SIG-M5 treated with dmso at 0.1 percent for 504 hours (cell line): ENCODE measurements around the gene TMEM185A.
"Not testable (repeated sequence)": the region's sequence is repeated elsewhere in the genome, so short reads cannot be mapped to it uniquely, and the experiment has no call there.

ENCODE experiments used
- DNase-seq: peaks from one replicate; lab custom pipeline; 2025; ENCODE audit not compliant: unreplicated experiment; lab: John Stamatoyannopoulos, UW

The TMEM185A gene

GRCh38 chrX:149628280-149628679, 3.3 kb downstream of the TMEM185A start:
- DNase-seq = no peak

GRCh38 chrX:149626829-149627228, 4.8 kb downstream of the TMEM185A start:
- DNase-seq = not testable (repeated sequence)

GRCh38 chrX:149619662-149620061, 11.9 kb downstream of the TMEM185A start:
- DNase-seq = not testable (repeated sequence)

- DNase-seq = no peak
These were observed 12.7 kb downstream of the TMEM185A start for GRCh38 chrX:149618871-149619270.

GRCh38 chrX:149611623-149612175, 19.9 kb downstream of the TMEM185A start:
- no peak for DNase-seq

- no peak for DNase-seq
These were observed 21.1 kb downstream of the TMEM185A start for GRCh38 chrX:149610511-149610910.

GRCh38 chrX:149607699-149608098, 23.9 kb downstream of the TMEM185A start:
- DNase-seq = no peak

GRCh38 chrX:149605248-149605885, 26.2 kb downstream of the TMEM185A start:
- not testable (repeated sequence) for DNase-seq

- DNase-seq = not testable (repeated sequence)
These were observed 33.0 kb downstream of the TMEM185A start for GRCh38 chrX:149598603-149599002.

- DNase-seq = not testable (repeated sequence)
These were observed 35.6 kb downstream of the TMEM185A start for GRCh38 chrX:149595943-149596342.

GRCh38 chrX:149595214-149595613, 36.4 kb downstream of the TMEM185A start, which contains the start of gene HSFX2:
Gene HSFX2 (minus strand): TSS chrX:149595314. CDS start chrX:149594700, 614 bp downstream.
- not testable (repeated sequence) for DNase-seq

GRCh38 chrX:149590993-149591392, 40.6 kb downstream of the TMEM185A start:
- DNase-seq = not testable (repeated sequence)

- not testable (repeated sequence) for DNase-seq
These were observed 44.2 kb downstream of the TMEM185A start, which contains the start of gene MAGEA9B for GRCh38 chrX:149587359-149587758. Gene MAGEA9B (minus strand): TSS chrX:149587459. CDS start chrX:149583179, 4,280 bp downstream.

- not testable (repeated sequence) for DNase-seq
These were observed 46.0 kb downstream of the TMEM185A start for GRCh38 chrX:149585631-149586030.

GRCh38 chrX:149573456-149573855, 58.1 kb downstream of the TMEM185A start:
- DNase-seq = not testable (repeated sequence)

GRCh38 chrX:149572743-149573142, 58.8 kb downstream of the TMEM185A start:
- no peak for DNase-seq

- peak; percentile 10 for DNase-seq
These were observed 59.8 kb downstream of the TMEM185A start for GRCh38 chrX:149571770-149572169.

GRCh38 chrX:149570668-149571067, 60.9 kb downstream of the TMEM185A start:
- peak; percentile 43 for DNase-seq

GRCh38 chrX:149569770-149570169, 61.8 kb downstream of the TMEM185A start:
- no peak for DNase-seq

GRCh38 chrX:149568701-149569296, 62.8 kb downstream of the TMEM185A start:
- DNase-seq = no peak

- DNase-seq = no peak
These were observed 63.8 kb downstream of the TMEM185A start for GRCh38 chrX:149567621-149568417.
